Measurements from ENCODE around the gene ERN1. TPM values are rescaled to one million over a fixed set of nuclear protein-coding genes. Genes with fewer than 3 reads are reported as not detected.

The ERN1 gene
- total and polyA plus RNA-seq, 2 donors from 2014 or later: 2.8 to 37.0 TPM

DNA sequence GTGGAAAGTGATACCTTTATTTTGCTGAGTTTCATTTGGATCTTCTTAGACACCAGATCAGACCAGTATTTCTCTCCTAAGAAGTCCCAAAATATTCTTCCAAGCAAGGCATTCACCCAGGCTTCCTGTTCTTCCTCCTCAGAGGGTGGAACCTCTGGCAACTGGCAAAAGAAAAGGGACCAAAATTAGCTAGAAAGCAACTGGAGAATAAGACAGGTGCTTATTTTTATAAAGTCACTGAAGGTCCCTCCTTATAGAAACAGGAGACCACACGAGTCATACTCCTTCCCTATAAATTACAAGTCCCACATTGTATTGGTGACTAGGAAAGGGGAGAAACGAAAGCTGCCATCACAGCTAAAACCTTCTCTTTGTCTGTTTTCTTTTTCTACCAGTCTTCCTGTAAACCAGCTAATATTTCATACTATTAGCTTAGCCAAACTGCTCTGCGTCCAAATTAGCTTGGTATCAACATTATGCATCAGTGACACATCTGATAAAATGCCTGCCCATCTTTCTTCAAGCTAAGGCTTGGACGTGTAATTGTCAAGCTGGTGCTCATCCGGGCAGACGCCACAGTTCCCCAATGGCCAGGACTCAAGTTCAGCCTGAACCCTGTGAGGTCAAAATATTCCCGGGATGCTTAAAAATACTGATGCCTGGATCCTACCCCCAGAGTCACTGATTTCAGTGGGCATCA, 47.5 kb upstream of the ERN1 start:
- intact Hi-C loops (cut with DNase I): no loop called here
- no peak overlapping the region for H3K9ac ChIP-seq (ENCODE audit: low read length in 3 of 3)
- no peak overlapping the region for H3K4me3 ChIP-seq (ENCODE audit: low read length in 3 of 3)
- H3K27ac ChIP-seq (ENCODE audit: low read depth in 2 of 2, low read length in 2 of 2): no peak overlapping the region
- H3K4me1 ChIP-seq (ENCODE audit: control insufficient read depth in 2 of 3, insufficient read depth in 2 of 3, low read depth in 1 of 3, low read length in 3 of 3): no peaks in the 10 kb centered on the region
- TF ChIP-seq, protein P1, sequence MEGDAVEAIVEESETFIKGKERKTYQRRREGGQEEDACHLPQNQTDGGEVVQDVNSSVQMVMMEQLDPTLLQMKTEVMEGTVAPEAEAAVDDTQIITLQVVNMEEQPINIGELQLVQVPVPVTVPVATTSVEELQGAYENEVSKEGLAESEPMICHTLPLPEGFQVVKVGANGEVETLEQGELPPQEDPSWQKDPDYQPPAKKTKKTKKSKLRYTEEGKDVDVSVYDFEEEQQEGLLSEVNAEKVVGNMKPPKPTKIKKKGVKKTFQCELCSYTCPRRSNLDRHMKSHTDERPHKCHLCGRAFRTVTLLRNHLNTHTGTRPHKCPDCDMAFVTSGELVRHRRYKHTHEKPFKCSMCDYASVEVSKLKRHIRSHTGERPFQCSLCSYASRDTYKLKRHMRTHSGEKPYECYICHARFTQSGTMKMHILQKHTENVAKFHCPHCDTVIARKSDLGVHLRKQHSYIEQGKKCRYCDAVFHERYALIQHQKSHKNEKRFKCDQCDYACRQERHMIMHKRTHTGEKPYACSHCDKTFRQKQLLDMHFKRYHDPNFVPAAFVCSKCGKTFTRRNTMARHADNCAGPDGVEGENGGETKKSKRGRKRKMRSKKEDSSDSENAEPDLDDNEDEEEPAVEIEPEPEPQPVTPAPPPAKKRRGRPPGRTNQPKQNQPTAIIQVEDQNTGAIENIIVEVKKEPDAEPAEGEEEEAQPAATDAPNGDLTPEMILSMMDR (IDR thresholded peaks at IDR 0.05; ENCODE audit: borderline replicate concordance, extremely low read depth, insufficient read depth): no peak
- DNase-seq (peak in 1 of 5 donors; percentile 43), FAIRE-seq (no peak)
- no peaks in the 10 kb centered on the region for H3K9me3 ChIP-seq (ENCODE audit: control insufficient read depth in 2 of 3, insufficient read depth in 1 of 3, low read length in 3 of 3)
- no peaks in the 10 kb centered on the region for H3K27me3 ChIP-seq (ENCODE audit: control insufficient read depth, insufficient read depth, low read length)
- peaks cover 0 to 7% (median under 1%) of the 10 kb centered on the region in 3 donors for H3K36me3 ChIP-seq (ENCODE audit: control insufficient read depth in 2 of 3, insufficient read depth in 3 of 3, low read length in 3 of 3)

DNA sequence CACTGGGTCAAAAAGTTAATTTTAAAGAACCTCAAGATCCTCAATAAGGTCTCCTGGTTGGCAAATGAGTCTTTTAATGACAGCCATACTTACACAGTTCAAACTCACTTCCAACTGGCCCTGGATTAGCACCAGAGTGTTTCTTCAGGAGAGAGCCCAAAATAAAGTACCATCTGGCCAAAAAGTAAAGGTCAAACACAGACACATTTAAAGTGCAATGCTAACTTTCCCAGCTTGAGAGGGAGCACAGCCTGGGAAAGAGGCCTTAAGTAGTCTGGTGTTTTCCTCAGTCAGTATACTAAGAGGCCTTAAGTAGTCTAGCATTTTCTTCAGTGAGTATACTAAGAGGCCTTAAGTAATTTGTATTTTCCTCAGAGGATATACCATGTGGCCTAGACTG, 46.6 kb upstream of the ERN1 start:
- Histone ChIP-seq H3K9ac (ENCODE audit: low read length in 3 of 3) (no peak overlapping the region), H3K27ac (ENCODE audit: low read depth in 2 of 2, low read length in 2 of 2) (no peak overlapping the region), H3K4me3 (ENCODE audit: low read length in 3 of 3) (no peak overlapping the region), H3K27me3 (ENCODE audit: control insufficient read depth, insufficient read depth, low read length) (no peaks in the 10 kb centered on the region), H3K36me3 (ENCODE audit: control insufficient read depth in 2 of 3, insufficient read depth in 3 of 3, low read length in 3 of 3) (peaks cover 0 to 7% (median 2%) of the 10 kb centered on the region in 3 donors), H3K4me1 (ENCODE audit: control insufficient read depth in 2 of 3, insufficient read depth in 2 of 3, low read depth in 1 of 3, low read length in 3 of 3) (no peaks in the 10 kb centered on the region), H3K9me3 (ENCODE audit: control insufficient read depth in 2 of 3, insufficient read depth in 1 of 3, low read length in 3 of 3) (no peaks in the 10 kb centered on the region)
- TF ChIP-seq, protein P1 (IDR thresholded peaks at IDR 0.05; ENCODE audit: borderline replicate concordance, extremely low read depth, insufficient read depth): no peak
- DNase-seq (no peak), FAIRE-seq (no peak)
- intact Hi-C loops (cut with DNase I): no loop called here

DNA sequence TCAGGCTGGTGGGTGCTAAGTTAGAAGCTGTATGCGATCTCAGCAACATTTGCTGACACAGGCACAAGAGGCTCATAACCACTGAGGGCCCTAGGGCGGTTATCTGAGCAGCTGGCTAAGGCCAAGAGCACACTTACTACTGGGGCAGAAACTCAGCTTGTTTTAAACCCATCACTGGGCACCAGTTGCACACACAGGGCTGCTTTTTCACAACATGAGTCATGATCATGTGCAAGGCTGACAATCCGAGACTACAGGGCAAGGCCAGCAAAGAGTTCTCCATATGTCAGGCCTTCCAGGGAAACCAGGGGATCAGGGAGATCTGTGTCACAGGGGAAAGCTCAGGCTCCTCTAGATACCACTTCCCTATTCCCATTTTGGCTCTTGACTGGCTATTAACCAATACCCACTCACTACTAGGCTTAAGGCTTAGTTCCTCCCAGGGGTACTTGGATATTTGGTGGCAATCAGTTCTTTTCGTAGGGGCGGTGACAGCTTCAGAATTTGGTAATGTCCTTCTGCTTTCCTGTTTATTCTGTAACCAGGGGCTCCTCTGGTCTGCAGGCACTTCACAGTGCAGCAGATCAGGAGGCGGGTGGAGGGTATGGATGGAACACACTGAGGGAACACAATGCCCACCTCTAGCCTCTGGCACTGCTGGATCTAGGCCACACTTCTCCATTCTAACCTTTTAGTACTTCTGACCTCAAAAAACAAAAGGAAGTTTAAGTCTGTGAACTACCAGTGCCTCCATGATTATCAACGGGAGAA, 44.9 kb upstream of the ERN1 start:
- FAIRE-seq (no peak), DNase-seq (no peak)
- Histone ChIP-seq H3K27me3 (ENCODE audit: control insufficient read depth, insufficient read depth, low read length) (no peaks in the 10 kb centered on the region), H3K4me1 (ENCODE audit: control insufficient read depth in 2 of 3, insufficient read depth in 2 of 3, low read depth in 1 of 3, low read length in 3 of 3) (no peaks in the 10 kb centered on the region), H3K9me3 (ENCODE audit: control insufficient read depth in 2 of 3, insufficient read depth in 1 of 3, low read length in 3 of 3) (no peaks in the 10 kb centered on the region), H3K9ac (ENCODE audit: low read length in 3 of 3) (no peak overlapping the region), H3K4me3 (ENCODE audit: low read length in 3 of 3) (no peak overlapping the region), H3K27ac (ENCODE audit: low read depth in 2 of 2, low read length in 2 of 2) (no peak overlapping the region), H3K36me3 (ENCODE audit: control insufficient read depth in 2 of 3, insufficient read depth in 3 of 3, low read length in 3 of 3) (peaks cover 0 to 7% (median 5%) of the 10 kb centered on the region in 3 donors)
- TF ChIP-seq, protein P1 (IDR thresholded peaks at IDR 0.05; ENCODE audit: borderline replicate concordance, extremely low read depth, insufficient read depth): no peak
- intact Hi-C loops (cut with DNase I): no loop called here
